GM12878 (cell line): Measurements from ENCODE around the gene ADAD1. TPM values are rescaled to one million over a fixed set of nuclear protein-coding genes. Genes with fewer than 3 reads are reported as not detected.

Experiments
- ATAC-seq: fragments of 200-7000 bp; cut with Tn5 transposase; 3 replicates; pipeline ENCODE4 v1.9.1; 2020; ENCODE audit warnings: mild to moderate bottlenecking, moderate library complexity
- BruUV-seq: library from RNA; stranded (reverse); fragments of 400-500 nt; replicated peaks from 2 replicates; lab custom pipeline; 2021; lab: Mats Ljungman, UMichigan
- CTCF ChIA-PET: fragments of 300-600 bp; sonication (Branson Sonifier 250); formaldehyde crosslinking; extraction: SDS; loops from one replicate; lab custom pipeline; 2021; ENCODE audit warnings: inconsistent platforms; lab: Yijun Ruan, JAX
- POLR2A ChIA-PET: fragments of 350-600 bp; formaldehyde crosslinking; extraction: SDS; loops from one replicate; lab custom pipeline; 2021; ENCODE audit warnings: inconsistent platforms; lab: Charles Lee
- RAD21 ChIA-PET: fragments of 300-600 bp; sonication (Branson Sonifier 250); formaldehyde crosslinking; loops from one replicate; lab custom pipeline; 2023; ENCODE audit warnings: antibody characterized with exemption; ENCODE audit not compliant: unreplicated experiment; lab: Charles Lee
- SMC1A ChIA-PET: fragments of 300-600 bp; sonication (Branson Sonifier 250); formaldehyde crosslinking; loops from one replicate; lab custom pipeline; 2023; ENCODE audit not compliant: unreplicated experiment, uncharacterized antibody; lab: Charles Lee
- DNase-seq: peaks from one replicate; pipeline ENCODE4 v3.0.0-alpha.2; 2011; ENCODE audit warnings: low read depth, low spot score
- FAIRE-seq: peaks from 3 replicates; lab custom pipeline; 2011; peaks lifted over from hg19 to GRCh38; lab: Jason Lieb, UNC
- H2AFZ ChIP-seq: 2 replicates; pipeline ENCODE4 v1.6.0; 2011; ENCODE audit warnings: low read depth, low read length, control low read depth; ENCODE audit not compliant: control insufficient read depth
- H3K27ac ChIP-seq: 2 replicates; pipeline ENCODE4 v1.5.1; 2011; ENCODE audit warnings: control low read depth; ENCODE audit not compliant: control insufficient read depth, insufficient read depth
- H3K27me3 ChIP-seq, 2 experiments: replicated peaks in 1 of 2; 2 replicates each; pipeline versions ENCODE4 v1.6.0 to v1.6.1; 2011; ENCODE audit warnings: low read length in 1 of 2; ENCODE audit not compliant: control insufficient read depth in 2 of 2, insufficient read depth in 2 of 2
- H3K36me3 ChIP-seq, 2 experiments: 2 replicates each; pipeline ENCODE4 v1.5.1; 2011; ENCODE audit warnings: low read length in 1 of 2; ENCODE audit not compliant: control insufficient read depth in 2 of 2, insufficient read depth in 2 of 2
- H3K4me1 ChIP-seq: 2 replicates; pipeline ENCODE4 v1.6.1; 2011; ENCODE audit warnings: mild to moderate bottlenecking, low read length, moderate library complexity, mixed read lengths; ENCODE audit not compliant: control insufficient read depth, insufficient read depth
- H3K4me2 ChIP-seq: 2 replicates; pipeline ENCODE4 v1.6.0; 2011; ENCODE audit warnings: control low read depth; ENCODE audit not compliant: control insufficient read depth, insufficient read depth
- H3K4me3 ChIP-seq: fragments of 200-600 bp; sonication (generic); 2 replicates; pipeline ENCODE4 v1.5.1; 2016
- H3K79me2 ChIP-seq: 2 replicates; pipeline ENCODE4 v1.6.0; 2011; ENCODE audit warnings: low read length; ENCODE audit not compliant: control insufficient read depth, insufficient read depth
- H3K9ac ChIP-seq: 2 replicates; pipeline ENCODE4 v1.8.0; 2011; ENCODE audit warnings: low read length, control low read depth, mixed read lengths; ENCODE audit not compliant: control insufficient read depth, insufficient read depth
- H3K9me3 ChIP-seq: replicated peaks from 3 replicates; pipeline ENCODE4 v1.5.1; 2011; ENCODE audit warnings: mild to moderate bottlenecking, low read length; ENCODE audit not compliant: control insufficient read depth, insufficient read depth
- H4K20me1 ChIP-seq: 2 replicates; pipeline ENCODE4 v1.6.0; 2011; ENCODE audit not compliant: control insufficient read depth, insufficient read depth
- BCL3 ChIP-seq: IDR thresholded peaks from 2 replicates; pipeline ENCODE4 v1.6.1; 2011; ENCODE audit warnings: borderline replicate concordance, low read depth, mild to moderate bottlenecking, moderate library complexity, low read length; ENCODE audit not compliant: insufficient read depth, poor library complexity, severe bottlenecking
- DPF2 ChIP-seq: fragments of 450-650 bp; IDR thresholded peaks from 2 replicates; pipeline ENCODE4 v1.6.1; 2017; ENCODE audit warnings: mild to moderate bottlenecking
- EGR1 ChIP-seq, 2 experiments: IDR thresholded peaks; 1 replicate in 1 of 2; 2 replicates in 1 of 2; pipeline ENCODE4 v1.6.1; 2011 to 2012; ENCODE audit warnings: low read depth in 2 of 2, low read length in 2 of 2, borderline replicate concordance in 1 of 2, mild to moderate bottlenecking in 1 of 2, moderate library complexity in 1 of 2
- ELK1 ChIP-seq: IDR thresholded peaks from 2 replicates; pipeline ENCODE4 v1.6.1; 2012; ENCODE audit warnings: low read depth, low read length, improper control_type of control experiment
- KAT2A ChIP-seq: conservative IDR thresholded peaks from 2 replicates; pipeline ENCODE4 v1.6.1; 2011; ENCODE audit warnings: low read depth, low read length; ENCODE audit not compliant: control insufficient read depth
- NRF1 ChIP-seq: conservative IDR thresholded peaks from 2 replicates; pipeline ENCODE4 v1.6.1; 2011; ENCODE audit warnings: mild to moderate bottlenecking, low read depth, low read length, improper control_type of control experiment
- REST ChIP-seq: IDR thresholded peaks from 2 replicates; pipeline ENCODE4 v1.6.1; 2012; ENCODE audit warnings: mild to moderate bottlenecking, low read depth, low read length
- RUNX3 ChIP-seq: IDR thresholded peaks from 2 replicates; pipeline ENCODE4 v1.6.1; 2012; ENCODE audit warnings: low read length, inconsistent platforms
- SMAD1 ChIP-seq: fragments of 450-650 bp; IDR thresholded peaks from 2 replicates; pipeline ENCODE4 v1.6.1; 2018; ENCODE audit warnings: mild to moderate bottlenecking, low read depth; ENCODE audit not compliant: partially characterized antibody
- SREBF1 ChIP-seq: IDR thresholded peaks from 2 replicates; pipeline ENCODE4 v1.6.1; 2012; ENCODE audit warnings: mild to moderate bottlenecking, low read length
- TCF3 ChIP-seq: IDR thresholded peaks from 2 replicates; pipeline ENCODE4 v1.6.1; 2012; ENCODE audit warnings: low read depth, mild to moderate bottlenecking, low read length, borderline replicate concordance; ENCODE audit not compliant: insufficient read depth
- ZBTB4 ChIP-seq: fragments of 450-650 bp; formaldehyde crosslinking; IDR thresholded peaks from 2 replicates; pipeline ENCODE4 v1.4.0; 2022; ENCODE audit warnings: mild to moderate bottlenecking, moderate library complexity
- ZNF622 ChIP-seq: fragments of 450-650 bp; IDR thresholded peaks from 2 replicates; pipeline ENCODE4 v1.6.1; 2017; ENCODE audit warnings: mild to moderate bottlenecking, inconsistent platforms
- WGBS: methylation state at CpG from one replicate; pipeline ENCODE4 v1.1.6; 2016; ENCODE audit warnings: low lambda C conversion rate; ENCODE audit not compliant: insufficient replicate concordance, insufficient coverage; ENCODE audit errors: missing lambda C conversion rate; 5-methylcytosine and 5-hydroxymethylcytosine counted together
- in situ Hi-C: fragments of 300-500 bp; cut with MboI; formaldehyde crosslinking; loops from 9 replicates; pipeline ENCODE4 v1.14.3; 2018; ENCODE audit warnings: mixed read lengths
- intact Hi-C: fragments of 100-400 bp; cut with micrococcal nuclease; formaldehyde crosslinking; loops from one replicate; pipeline ENCODE4 v1.14.2; 2022; ENCODE audit not compliant: unreplicated experiment
- polyA plus RNA-seq, 11 experiments: library from polyadenylated mRNA; depleted of rRNA in 4 of 11; unstranded in 6 of 11; stranded (reverse) in 5 of 11; fragments of >200 nt; fragmentation: Nextera tagmentation in 4 of 11; fragmentation: Illumina TruSeq in 1 of 11; extraction: Ambion mirVana in 4 of 11; extraction: Trizol in 1 of 11; gene quantifications; 1 replicate in 1 of 11; 2 replicates in 10 of 11; pipeline versions ENCODE4 v1.2.1 to v1.2.3, GENCODE V29; 2011 to 2016; ENCODE audit warnings: inconsistent platforms in 2 of 11, missing spikeins in 2 of 11, low read depth in 1 of 11
- total RNA-seq, 4 experiments: library from RNA; depleted of rRNA in 3 of 4; stranded (reverse); fragments of >200 nt in 3 of 4; fragmentation: Illumina TruSeq in 1 of 4; extraction: Trizol in 1 of 4; gene quantifications; 2 replicates each; pipeline versions ENCODE4 v1.2.1 to v1.2.3, GENCODE V29; 2013 to 2021

Gene ADAD1
- total and polyA plus RNA-seq, 10 of the 15 experiments (the other 5 are each of a cell fraction or from before 2014, with no cell fraction given) = not detected

- H3K9me3 ChIP-seq = no peaks in the 10 kb centered on the region
- H3K4me3 ChIP-seq = no peak overlapping the region
- no peaks in the 10 kb centered on the region for H4K20me1 ChIP-seq
- H3K27me3 ChIP-seq = no peaks in the 10 kb centered on the region
- no peak for DNase-seq
- H3K4me1 ChIP-seq = no peaks in the 10 kb centered on the region
- H2AFZ ChIP-seq = no peak overlapping the region
- H3K4me2 ChIP-seq = no peak overlapping the region
- ATAC-seq = no peak
- WGBS = 86% methylated on average over 4 of the region's 4 CpGs
- in situ Hi-C loops (no loop called here), intact Hi-C loops (no loop called here)
- RAD21 ChIA-PET = no interaction called here
- no peaks in the 10 kb centered on the region for H3K79me2 ChIP-seq
- H3K9ac ChIP-seq = no peak overlapping the region
- CTCF ChIA-PET = no interaction called here
- H3K27ac ChIP-seq = no peak overlapping the region
- peaks cover 0 to 3% of the 10 kb centered on the region in 2 experiments; a peak in 2 of 4 replicates for H3K36me3 ChIP-seq
- POLR2A ChIA-PET = no interaction called here
- SMC1A ChIA-PET = no interaction called here
- no TSS peak for BruUV-seq
- FAIRE-seq = no peak
- TF ChIP-seq SREBF1 (no peak), BCL3 (no peak), DPF2 (no peak), REST (no peak), NRF1 (no peak), ELK1 (no peak), ZNF622 (no peak), KAT2A (no peak), EGR1 (IDR thresholded peaks at IDR 0.05; ENCODE audit: borderline replicate concordance in 1 of 2, low read depth in 2 of 2, low read length in 2 of 2) (no peak), ZBTB4 (CRISPR knock-in tag) (no peak), TCF3 (no peak), SMAD1 (no peak), RUNX3 (no peak)
These were observed 47.6 kb upstream of the ADAD1 start for GRCh38 chr4:122331195-122331594.
